GM23338 (cell line): Measurements from ENCODE around the gene CST9L. TPM values are rescaled to one million over a fixed set of nuclear protein-coding genes. Genes with fewer than 3 reads are reported as not detected.

Source experiments
- ATAC-seq: fragments of 200-7000 bp; cut with Tn5 transposase; 3 replicates; pipeline ENCODE4 v1.9.1; 2020
- DNase-seq: peaks from one replicate; pipeline ENCODE4 v3.0.0-alpha.2; 2015; ENCODE audit warnings: low spot score
- H2AFZ ChIP-seq: fragments of 200-600 bp; sonication (generic); 2 replicates; pipeline ENCODE4 v1.8.0; 2016; ENCODE audit warnings: antibody characterized with exemption, mild to moderate bottlenecking, moderate library complexity
- H3F3A ChIP-seq: fragments of 200-600 bp; sonication (generic); replicated peaks from 2 replicates; pipeline ENCODE4 v1.8.0; 2017; ENCODE audit warnings: antibody characterized with exemption, mixed run types, low read depth
- H3K27ac ChIP-seq: fragments of 200-600 bp; sonication (generic); 2 replicates; pipeline ENCODE4 v1.6.1; 2016; ENCODE audit warnings: low read depth
- H3K27me3 ChIP-seq: fragments of 200-600 bp; sonication (generic); 2 replicates; pipeline ENCODE4 v1.8.0; 2016; ENCODE audit warnings: mild to moderate bottlenecking, mixed run types, moderate library complexity; ENCODE audit not compliant: insufficient read depth
- H3K36me3 ChIP-seq: fragments of 200-600 bp; sonication (generic); 2 replicates; pipeline ENCODE4 v1.8.0; 2016; ENCODE audit warnings: mild to moderate bottlenecking; ENCODE audit not compliant: insufficient read depth
- H3K4me1 ChIP-seq: fragments of 200-600 bp; sonication (generic); 2 replicates; pipeline ENCODE4 v1.8.0; 2016; ENCODE audit warnings: mild to moderate bottlenecking, moderate library complexity; ENCODE audit not compliant: insufficient read depth
- H3K4me2 ChIP-seq: fragments of 200-600 bp; sonication (generic); 2 replicates; pipeline ENCODE4 v1.7.1; 2017; ENCODE audit warnings: mixed run types
- H3K4me3 ChIP-seq: fragments of 200-600 bp; sonication (generic); 2 replicates; pipeline ENCODE4 v1.6.1; 2016; ENCODE audit warnings: mixed run types
- H3K79me2 ChIP-seq: fragments of 200-600 bp; sonication (generic); replicated peaks from 2 replicates; pipeline ENCODE4 v1.8.0; 2017; ENCODE audit warnings: mild to moderate bottlenecking; ENCODE audit not compliant: insufficient read depth
- H3K9me2 ChIP-seq: fragments of 200-600 bp; sonication (generic); 2 replicates; pipeline ENCODE4 v1.8.0; 2017; ENCODE audit not compliant: insufficient read depth
- H4K20me1 ChIP-seq: fragments of 200-600 bp; sonication (generic); replicated peaks from 2 replicates; pipeline ENCODE4 v1.8.0; 2017; ENCODE audit warnings: mild to moderate bottlenecking; ENCODE audit not compliant: insufficient read depth
- H3K27ac Mint-ChIP-seq: 2 replicates; pipeline ENCODE4 v1.8.0; 2020; ENCODE audit warnings: inconsistent platforms, mild to moderate bottlenecking, moderate library complexity, mixed read lengths
- H3K27me3 Mint-ChIP-seq: 3 replicates; pipeline ENCODE4 v1.8.0; 2022; ENCODE audit warnings: low read depth, mild to moderate bottlenecking, moderate library complexity, mixed read lengths, inconsistent platforms; ENCODE audit not compliant: insufficient read depth, poor library complexity
- H3K36me3 Mint-ChIP-seq: 3 replicates; pipeline ENCODE4 v1.8.0; 2021; ENCODE audit warnings: low read depth, mild to moderate bottlenecking, inconsistent platforms, moderate library complexity, mixed read lengths
- H3K4me1 Mint-ChIP-seq: 3 replicates; pipeline ENCODE4 v1.8.0; 2020; ENCODE audit warnings: mild to moderate bottlenecking, inconsistent platforms, mixed read lengths
- H3K4me3 Mint-ChIP-seq: 3 replicates; pipeline ENCODE4 v1.8.0; 2021; ENCODE audit warnings: moderate library complexity, mild to moderate bottlenecking, inconsistent platforms, mixed read lengths
- H3K9me3 Mint-ChIP-seq: 3 replicates; pipeline ENCODE4 v1.8.0; 2020; ENCODE audit warnings: moderate library complexity, mild to moderate bottlenecking, inconsistent platforms, mixed read lengths
- CREB1 ChIP-seq: fragments of 250-450 bp; sonication (Bioruptor Pico); IDR thresholded peaks from 2 replicates; pipeline ENCODE4 v1.5.0; 2020; ENCODE audit warnings: low read depth, mild to moderate bottlenecking, moderate library complexity
- EZH2 ChIP-seq: fragments of 200-600 bp; sonication (generic); IDR thresholded peaks from one replicate; pipeline ENCODE4 v1.8.0; 2017; ENCODE audit warnings: antibody characterized with exemption, mild to moderate bottlenecking, low read depth; ENCODE audit not compliant: unreplicated experiment
- EZH2phosphoT487 ChIP-seq: fragments of 200-600 bp; sonication (generic); IDR thresholded peaks from one replicate; pipeline ENCODE4 v1.8.1; 2018; ENCODE audit warnings: antibody characterized with exemption; ENCODE audit not compliant: unreplicated experiment
- JUNB ChIP-seq: IDR thresholded peaks from one replicate; pipeline ENCODE4 v1.6.1; 2016; ENCODE audit warnings: antibody characterized with exemption; ENCODE audit not compliant: unreplicated experiment
- NANOG ChIP-seq: IDR thresholded peaks from 2 replicates; pipeline ENCODE4 v1.6.1; 2016; ENCODE audit warnings: antibody characterized with exemption, borderline replicate concordance
- POLR2AphosphoS5 ChIP-seq: IDR thresholded peaks from 2 replicates; pipeline ENCODE4 v1.6.1; 2016; ENCODE audit warnings: antibody characterized with exemption, low read depth
- STAT1 ChIP-seq: IDR thresholded peaks from one replicate; pipeline ENCODE4 v1.6.1; 2016; ENCODE audit warnings: antibody characterized with exemption; ENCODE audit not compliant: unreplicated experiment
- ZNF114 ChIP-seq: fragments of 250-450 bp; sonication (Bioruptor Pico); IDR thresholded peaks from 2 replicates; pipeline ENCODE4 v1.5.0; 2020; ENCODE audit warnings: mild to moderate bottlenecking, moderate library complexity
- ZNF331 ChIP-seq: fragments of 250-450 bp; sonication (Bioruptor Pico); IDR thresholded peaks from 2 replicates; pipeline ENCODE4 v1.5.0; 2020; ENCODE audit warnings: low read depth, mild to moderate bottlenecking, moderate library complexity
- polyA plus RNA-seq: library from polyadenylated mRNA; unstranded; fragments of >200 nt; fragmentation: Nextera tagmentation; extraction: Ambion mirVana; gene quantifications from 2 replicates; pipeline ENCODE4 v1.2.1, GENCODE V29; 2016
- total RNA-seq: library from RNA; depleted of rRNA; stranded (reverse); fragments of >200 nt; shearing (Covaris generic); gene quantifications from 2 replicates; pipeline ENCODE4 v1.2.3, GENCODE V29; 2014
- TF ChIP-seq, protein P1 (sequence below): fragments of 250-450 bp; sonication (Bioruptor Pico); IDR thresholded peaks from 2 replicates; pipeline ENCODE4 v1.5.0; 2020; ENCODE audit warnings: mild to moderate bottlenecking, moderate library complexity
- TF ChIP-seq, protein P2 (sequence below): IDR thresholded peaks from 2 replicates; pipeline ENCODE4 v1.6.1; 2016; ENCODE audit warnings: antibody characterized with exemption
- TF ChIP-seq, protein P3 (sequence below), 2 experiments: fragments of 200-600 bp in 1 of 2; sonication (generic) in 1 of 2; conservative IDR thresholded peaks; 2 replicates each; pipeline versions ENCODE4 v1.5.1 to v1.6.1; 2016 to 2017; ENCODE audit warnings: antibody characterized with exemption in 2 of 2, low read depth in 2 of 2, mild to moderate bottlenecking in 2 of 2, moderate library complexity in 1 of 2

CST9L gene
- total and polyA plus RNA-seq, 2 experiments from 2014 or later = not detected

DNA sequence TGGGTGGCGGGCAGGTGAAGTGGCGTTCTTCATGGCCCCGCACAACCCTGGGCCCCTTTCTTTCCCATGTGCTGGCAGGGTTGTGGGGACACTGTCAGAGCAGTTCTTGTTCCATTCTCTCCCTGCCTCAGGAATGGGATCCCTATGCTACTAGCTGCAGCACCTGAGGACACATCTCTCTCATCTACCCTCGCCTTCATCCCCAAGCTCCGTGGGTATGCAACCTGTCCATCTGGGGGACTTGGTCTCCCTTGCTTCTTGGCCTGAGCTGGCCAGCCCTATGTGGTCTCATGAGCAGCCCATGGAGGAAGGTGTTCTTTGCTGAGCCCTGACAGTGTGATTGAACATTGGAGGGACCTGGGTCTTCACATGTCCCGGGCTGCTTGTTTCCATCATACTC is 24.2 kb downstream of the CST9L start:
- Histone ChIP-seq H3K27ac (no peak overlapping the region), H3F3A (no peaks in the 10 kb centered on the region), H3K9me2 (0 out of 2 replicates have a peak, but pooled peaks cover 17% of the 10 kb centered on the region), H3K4me2 (no peak overlapping the region), H3K4me3 (no peak overlapping the region), H4K20me1 (no peaks in the 10 kb centered on the region), H3K36me3 (no peaks in the 10 kb centered on the region), H3K27me3 (no peaks in the 10 kb centered on the region), H2AFZ (no peak overlapping the region), H3K79me2 (no peaks in the 10 kb centered on the region), H3K4me1 (peaks cover 7% of the 10 kb centered on the region)
- TF ChIP-seq STAT1 (no peak), POLR2AphosphoS5 (no peak), EZH2phosphoT487 (no peak)
- Mint-ChIP-seq H3K27me3 (peaks cover 3% of the 10 kb centered on the region), H3K9me3 (peaks cover 7% of the 10 kb centered on the region; the same call in 2 of the 3 replicates), H3K4me1 (peaks cover 9% of the 10 kb centered on the region), H3K27ac (no peak overlapping the region), H3K36me3 (no peaks in the 10 kb centered on the region), H3K4me3 (no peak overlapping the region)
- ATAC-seq = no peak
- DNase-seq = no peak

DNA sequence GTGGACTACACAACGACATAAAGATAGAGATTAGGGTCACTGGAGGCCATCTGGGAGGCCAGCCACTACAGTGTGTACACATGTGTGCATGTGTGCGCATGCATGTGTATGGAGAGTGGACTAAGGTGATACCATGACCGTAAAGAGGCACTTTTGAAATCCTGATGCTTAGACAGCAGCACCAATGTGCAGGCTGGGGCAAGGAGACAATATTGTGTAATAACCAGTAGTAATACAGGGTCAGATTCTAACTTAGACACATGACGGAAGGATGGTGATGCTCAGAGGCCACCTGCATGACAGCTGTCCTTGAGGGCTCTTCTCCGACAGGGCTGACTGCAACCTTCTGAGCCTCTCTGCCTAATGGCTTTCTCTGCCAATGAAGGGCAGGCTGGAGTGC is 25.5 kb downstream of the CST9L start:
- Mint-ChIP-seq H3K36me3 (no peaks in the 10 kb centered on the region), H3K4me1 (peaks cover 9% of the 10 kb centered on the region), H3K27ac (no peak overlapping the region), H3K4me3 (no peak overlapping the region), H3K27me3 (peaks cover 3% of the 10 kb centered on the region), H3K9me3 (peaks cover 8% of the 10 kb centered on the region; the same call in 2 of the 3 replicates)
- no peaks in the 10 kb centered on the region for H3K36me3 ChIP-seq
- H3K79me2 ChIP-seq = no peaks in the 10 kb centered on the region
- peaks cover 7% of the 10 kb centered on the region for H3K4me1 ChIP-seq
- no peak overlapping the region for H3K27ac ChIP-seq
- H3K4me2 ChIP-seq = no peak overlapping the region
- no peaks in the 10 kb centered on the region for H3F3A ChIP-seq
- H3K27me3 ChIP-seq = no peaks in the 10 kb centered on the region
- H2AFZ ChIP-seq = no peak overlapping the region
- no peak overlapping the region for H3K4me3 ChIP-seq
- H3K9me2 ChIP-seq = 0 out of 2 replicates have a peak, but pooled peaks cover 21% of the 10 kb centered on the region
- ATAC-seq = no peak
- H4K20me1 ChIP-seq = no peaks in the 10 kb centered on the region
- DNase-seq = no peak
- TF ChIP-seq JUNB (no peak), ZNF114 (CRISPR knock-in tag) (no peak), STAT1 (no peak), CREB1 (no peak), NANOG (no peak), POLR2AphosphoS5 (no peak), EZH2 (no peak), ZNF331 (no peak)
- TF ChIP-seq, protein P1, sequence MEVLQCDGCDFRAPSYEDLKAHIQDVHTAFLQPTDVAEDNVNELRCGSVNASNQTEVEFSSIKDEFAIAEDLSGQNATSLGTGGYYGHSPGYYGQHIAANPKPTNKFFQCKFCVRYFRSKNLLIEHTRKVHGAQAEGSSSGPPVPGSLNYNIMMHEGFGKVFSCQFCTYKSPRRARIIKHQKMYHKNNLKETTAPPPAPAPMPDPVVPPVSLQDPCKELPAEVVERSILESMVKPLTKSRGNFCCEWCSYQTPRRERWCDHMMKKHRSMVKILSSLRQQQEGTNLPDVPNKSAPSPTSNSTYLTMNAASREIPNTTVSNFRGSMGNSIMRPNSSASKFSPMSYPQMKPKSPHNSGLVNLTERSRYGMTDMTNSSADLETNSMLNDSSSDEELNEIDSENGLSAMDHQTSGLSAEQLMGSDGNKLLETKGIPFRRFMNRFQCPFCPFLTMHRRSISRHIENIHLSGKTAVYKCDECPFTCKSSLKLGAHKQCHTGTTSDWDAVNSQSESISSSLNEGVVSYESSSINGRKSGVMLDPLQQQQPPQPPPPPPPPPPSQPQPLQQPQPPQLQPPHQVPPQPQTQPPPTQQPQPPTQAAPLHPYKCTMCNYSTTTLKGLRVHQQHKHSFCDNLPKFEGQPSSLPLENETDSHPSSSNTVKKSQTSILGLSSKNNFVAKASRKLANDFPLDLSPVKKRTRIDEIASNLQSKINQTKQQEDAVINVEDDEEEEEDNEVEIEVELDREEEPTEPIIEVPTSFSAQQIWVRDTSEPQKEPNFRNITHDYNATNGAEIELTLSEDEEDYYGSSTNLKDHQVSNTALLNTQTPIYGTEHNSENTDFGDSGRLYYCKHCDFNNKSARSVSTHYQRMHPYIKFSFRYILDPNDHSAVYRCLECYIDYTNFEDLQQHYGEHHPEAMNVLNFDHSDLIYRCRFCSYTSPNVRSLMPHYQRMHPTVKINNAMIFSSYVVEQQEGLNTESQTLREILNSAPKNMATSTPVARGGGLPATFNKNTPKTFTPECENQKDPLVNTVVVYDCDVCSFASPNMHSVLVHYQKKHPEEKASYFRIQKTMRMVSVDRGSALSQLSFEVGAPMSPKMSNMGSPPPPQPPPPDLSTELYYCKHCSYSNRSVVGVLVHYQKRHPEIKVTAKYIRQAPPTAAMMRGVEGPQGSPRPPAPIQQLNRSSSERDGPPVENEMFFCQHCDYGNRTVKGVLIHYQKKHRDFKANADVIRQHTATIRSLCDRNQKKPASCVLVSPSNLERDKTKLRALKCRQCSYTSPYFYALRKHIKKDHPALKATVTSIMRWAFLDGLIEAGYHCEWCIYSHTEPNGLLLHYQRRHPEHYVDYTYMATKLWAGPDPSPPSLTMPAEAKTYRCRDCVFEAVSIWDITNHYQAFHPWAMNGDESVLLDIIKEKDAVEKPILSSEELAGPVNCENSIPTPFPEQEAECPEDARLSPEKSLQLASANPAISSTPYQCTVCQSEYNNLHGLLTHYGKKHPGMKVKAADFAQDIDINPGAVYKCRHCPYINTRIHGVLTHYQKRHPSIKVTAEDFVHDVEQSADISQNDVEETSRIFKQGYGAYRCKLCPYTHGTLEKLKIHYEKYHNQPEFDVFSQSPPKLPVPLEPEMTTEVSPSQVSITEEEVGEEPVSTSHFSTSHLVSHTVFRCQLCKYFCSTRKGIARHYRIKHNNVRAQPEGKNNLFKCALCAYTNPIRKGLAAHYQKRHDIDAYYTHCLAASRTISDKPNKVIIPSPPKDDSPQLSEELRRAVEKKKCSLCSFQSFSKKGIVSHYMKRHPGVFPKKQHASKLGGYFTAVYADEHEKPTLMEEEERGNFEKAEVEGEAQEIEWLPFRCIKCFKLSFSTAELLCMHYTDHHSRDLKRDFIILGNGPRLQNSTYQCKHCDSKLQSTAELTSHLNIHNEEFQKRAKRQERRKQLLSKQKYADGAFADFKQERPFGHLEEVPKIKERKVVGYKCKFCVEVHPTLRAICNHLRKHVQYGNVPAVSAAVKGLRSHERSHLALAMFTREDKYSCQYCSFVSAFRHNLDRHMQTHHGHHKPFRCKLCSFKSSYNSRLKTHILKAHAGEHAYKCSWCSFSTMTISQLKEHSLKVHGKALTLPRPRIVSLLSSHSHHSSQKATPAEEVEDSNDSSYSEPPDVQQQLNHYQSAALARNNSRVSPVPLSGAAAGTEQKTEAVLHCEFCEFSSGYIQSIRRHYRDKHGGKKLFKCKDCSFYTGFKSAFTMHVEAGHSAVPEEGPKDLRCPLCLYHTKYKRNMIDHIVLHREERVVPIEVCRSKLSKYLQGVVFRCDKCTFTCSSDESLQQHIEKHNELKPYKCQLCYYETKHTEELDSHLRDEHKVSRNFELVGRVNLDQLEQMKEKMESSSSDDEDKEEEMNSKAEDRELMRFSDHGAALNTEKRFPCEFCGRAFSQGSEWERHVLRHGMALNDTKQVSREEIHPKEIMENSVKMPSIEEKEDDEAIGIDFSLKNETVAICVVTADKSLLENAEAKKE (CRISPR knock-in tag) = no peak
- TF ChIP-seq, protein P2, sequence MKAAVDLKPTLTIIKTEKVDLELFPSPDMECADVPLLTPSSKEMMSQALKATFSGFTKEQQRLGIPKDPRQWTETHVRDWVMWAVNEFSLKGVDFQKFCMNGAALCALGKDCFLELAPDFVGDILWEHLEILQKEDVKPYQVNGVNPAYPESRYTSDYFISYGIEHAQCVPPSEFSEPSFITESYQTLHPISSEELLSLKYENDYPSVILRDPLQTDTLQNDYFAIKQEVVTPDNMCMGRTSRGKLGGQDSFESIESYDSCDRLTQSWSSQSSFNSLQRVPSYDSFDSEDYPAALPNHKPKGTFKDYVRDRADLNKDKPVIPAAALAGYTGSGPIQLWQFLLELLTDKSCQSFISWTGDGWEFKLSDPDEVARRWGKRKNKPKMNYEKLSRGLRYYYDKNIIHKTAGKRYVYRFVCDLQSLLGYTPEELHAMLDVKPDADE = no peak
- TF ChIP-seq, protein P3, sequence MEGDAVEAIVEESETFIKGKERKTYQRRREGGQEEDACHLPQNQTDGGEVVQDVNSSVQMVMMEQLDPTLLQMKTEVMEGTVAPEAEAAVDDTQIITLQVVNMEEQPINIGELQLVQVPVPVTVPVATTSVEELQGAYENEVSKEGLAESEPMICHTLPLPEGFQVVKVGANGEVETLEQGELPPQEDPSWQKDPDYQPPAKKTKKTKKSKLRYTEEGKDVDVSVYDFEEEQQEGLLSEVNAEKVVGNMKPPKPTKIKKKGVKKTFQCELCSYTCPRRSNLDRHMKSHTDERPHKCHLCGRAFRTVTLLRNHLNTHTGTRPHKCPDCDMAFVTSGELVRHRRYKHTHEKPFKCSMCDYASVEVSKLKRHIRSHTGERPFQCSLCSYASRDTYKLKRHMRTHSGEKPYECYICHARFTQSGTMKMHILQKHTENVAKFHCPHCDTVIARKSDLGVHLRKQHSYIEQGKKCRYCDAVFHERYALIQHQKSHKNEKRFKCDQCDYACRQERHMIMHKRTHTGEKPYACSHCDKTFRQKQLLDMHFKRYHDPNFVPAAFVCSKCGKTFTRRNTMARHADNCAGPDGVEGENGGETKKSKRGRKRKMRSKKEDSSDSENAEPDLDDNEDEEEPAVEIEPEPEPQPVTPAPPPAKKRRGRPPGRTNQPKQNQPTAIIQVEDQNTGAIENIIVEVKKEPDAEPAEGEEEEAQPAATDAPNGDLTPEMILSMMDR (conservative IDR thresholded peaks at IDR 0.05; ENCODE audit: low read depth in 2 of 2) = no peak
